Measurements from ENCODE around the gene CREB3L1.

GRCh38 chr11:46296528-46297448 is 19.3 kb downstream of the CREB3L1 start:
- TF ChIP-seq POLR2A (IDR thresholded peaks at IDR 0.05; ENCODE audit: low read length) (no peak), GATA1 (IDR thresholded peaks at IDR 0.05; ENCODE audit: low read depth, low read length) (no peak)

Data from erythroblast (primary cell).